ENCODE measurements around the gene ACSM4.
"Not testable (repeated sequence)": the region's sequence is repeated elsewhere in the genome, so short reads cannot be mapped to it uniquely, and the experiment has no call there.

ACSM4 gene

DNA sequence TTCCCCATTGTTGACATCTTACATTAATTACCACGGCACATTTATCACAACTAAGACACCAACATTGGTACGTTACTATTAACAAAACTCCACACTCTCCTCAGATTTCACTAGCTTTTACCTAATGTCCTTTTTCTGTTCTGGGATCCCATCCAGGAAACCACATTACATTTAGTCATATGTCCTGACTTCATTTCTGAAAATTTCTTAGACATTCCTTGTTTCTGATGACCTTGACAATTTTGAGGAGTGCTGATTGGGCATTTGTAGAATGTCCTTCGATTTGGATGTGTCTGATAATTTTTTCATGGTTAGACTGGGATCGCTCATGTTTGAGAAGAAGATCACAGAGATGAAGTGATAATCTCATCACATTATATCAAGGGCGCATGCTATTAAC is 34.6 kb upstream of the ACSM4 start:
- Histone ChIP-seq H3K4me2 (no peak overlapping the region), H3K27me3 (ENCODE audit: insufficient read depth, low read depth) (no peaks in the 10 kb centered on the region), H3K27ac (no peak overlapping the region), H3K4me1 (ENCODE audit: low read depth, poor library complexity, severe bottlenecking) (no peaks in the 10 kb centered on the region), H3K9ac (no peak overlapping the region), H4K20me1 (ENCODE audit: insufficient read depth) (no peaks in the 10 kb centered on the region), H3K79me2 (ENCODE audit: insufficient read depth, low read depth) (no peaks in the 10 kb centered on the region), H2AFZ (ENCODE audit: low read depth) (no peak overlapping the region), H3K4me3 (IDR thresholded peaks at IDR 0.05; ENCODE audit: insufficient read depth, low read depth, low read length) (no peak overlapping the region), H3K36me3 (ENCODE audit: insufficient read depth) (no peaks in the 10 kb centered on the region)
- TF ChIP-seq, protein P1, sequence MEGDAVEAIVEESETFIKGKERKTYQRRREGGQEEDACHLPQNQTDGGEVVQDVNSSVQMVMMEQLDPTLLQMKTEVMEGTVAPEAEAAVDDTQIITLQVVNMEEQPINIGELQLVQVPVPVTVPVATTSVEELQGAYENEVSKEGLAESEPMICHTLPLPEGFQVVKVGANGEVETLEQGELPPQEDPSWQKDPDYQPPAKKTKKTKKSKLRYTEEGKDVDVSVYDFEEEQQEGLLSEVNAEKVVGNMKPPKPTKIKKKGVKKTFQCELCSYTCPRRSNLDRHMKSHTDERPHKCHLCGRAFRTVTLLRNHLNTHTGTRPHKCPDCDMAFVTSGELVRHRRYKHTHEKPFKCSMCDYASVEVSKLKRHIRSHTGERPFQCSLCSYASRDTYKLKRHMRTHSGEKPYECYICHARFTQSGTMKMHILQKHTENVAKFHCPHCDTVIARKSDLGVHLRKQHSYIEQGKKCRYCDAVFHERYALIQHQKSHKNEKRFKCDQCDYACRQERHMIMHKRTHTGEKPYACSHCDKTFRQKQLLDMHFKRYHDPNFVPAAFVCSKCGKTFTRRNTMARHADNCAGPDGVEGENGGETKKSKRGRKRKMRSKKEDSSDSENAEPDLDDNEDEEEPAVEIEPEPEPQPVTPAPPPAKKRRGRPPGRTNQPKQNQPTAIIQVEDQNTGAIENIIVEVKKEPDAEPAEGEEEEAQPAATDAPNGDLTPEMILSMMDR (conservative IDR thresholded peaks at IDR 0.05; ENCODE audit: low read depth, low read length): no peak

- TF ChIP-seq, protein P1 (conservative IDR thresholded peaks at IDR 0.05; ENCODE audit: low read depth, low read length): no peak
- H3K27ac ChIP-seq: no peak overlapping the region
- H3K4me2 ChIP-seq: no peak overlapping the region
- no peaks in the 10 kb centered on the region for H3K4me1 ChIP-seq (ENCODE audit: low read depth, poor library complexity, severe bottlenecking)
- no peak overlapping the region for H3K4me3 ChIP-seq (IDR thresholded peaks at IDR 0.05; ENCODE audit: insufficient read depth, low read depth, low read length)
- H2AFZ ChIP-seq (ENCODE audit: low read depth): no peak overlapping the region
- no peaks in the 10 kb centered on the region for H3K79me2 ChIP-seq (ENCODE audit: insufficient read depth, low read depth)
- no peaks in the 10 kb centered on the region for H3K36me3 ChIP-seq (ENCODE audit: insufficient read depth)
- H3K9ac ChIP-seq: no peak overlapping the region
- H4K20me1 ChIP-seq (ENCODE audit: insufficient read depth): no peaks in the 10 kb centered on the region
- H3K27me3 ChIP-seq (ENCODE audit: insufficient read depth, low read depth): no peaks in the 10 kb centered on the region
Measured at GRCh38 chr12:7271893-7272514, 31.9 kb upstream of the ACSM4 start.

- not testable (repeated sequence) for H3K27ac ChIP-seq; H3K9ac ChIP-seq; H3K36me3 ChIP-seq (ENCODE audit: insufficient read depth)
Measured at GRCh38 chr12:7275482-7275881, 28.4 kb upstream of the ACSM4 start.

DNA sequence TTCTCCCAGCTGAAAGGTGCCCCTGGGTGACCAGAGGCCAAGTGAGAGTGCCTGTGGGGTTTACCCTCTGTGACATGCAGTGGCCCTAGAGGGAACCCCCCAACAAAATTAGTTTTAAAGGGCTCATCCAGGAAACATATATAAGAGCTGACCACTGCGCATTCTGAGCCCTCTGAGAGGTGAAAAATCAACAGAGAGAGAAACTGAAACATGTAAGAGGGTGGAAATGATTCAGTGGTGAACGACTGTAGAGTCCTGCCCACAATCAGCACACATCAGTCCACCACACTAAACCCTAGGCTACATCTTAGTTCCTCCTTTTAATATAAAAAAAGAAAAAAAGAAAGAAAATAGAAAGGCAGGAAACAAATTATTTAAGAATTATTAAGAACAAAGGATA is 21.0 kb upstream of the ACSM4 start:
- Histone ChIP-seq H4K20me1 (ENCODE audit: insufficient read depth) (no peaks in the 10 kb centered on the region), H2AFZ (ENCODE audit: low read depth) (no peak overlapping the region), H3K27me3 (ENCODE audit: insufficient read depth, low read depth) (no peaks in the 10 kb centered on the region), H3K4me1 (ENCODE audit: low read depth, poor library complexity, severe bottlenecking) (no peaks in the 10 kb centered on the region), H3K4me3 (IDR thresholded peaks at IDR 0.05; ENCODE audit: insufficient read depth, low read depth, low read length) (no peak overlapping the region), H3K4me2 (no peak overlapping the region), H3K9ac (no peak overlapping the region), H3K27ac (no peak overlapping the region), H3K36me3 (ENCODE audit: insufficient read depth) (no peaks in the 10 kb centered on the region), H3K79me2 (ENCODE audit: insufficient read depth, low read depth) (no peaks in the 10 kb centered on the region)
- TF ChIP-seq, protein P1 (conservative IDR thresholded peaks at IDR 0.05; ENCODE audit: low read depth, low read length): no peak

More at GRCh38 chr12:7275482-7275881, 28.4 kb upstream of the ACSM4 start:
- not testable (repeated sequence) for H3K4me1 ChIP-seq (ENCODE audit: low read depth, poor library complexity, severe bottlenecking); H3K27me3 ChIP-seq (ENCODE audit: insufficient read depth, low read depth); H3K4me2 ChIP-seq; H4K20me1 ChIP-seq (ENCODE audit: insufficient read depth); H2AFZ ChIP-seq (ENCODE audit: low read depth); H3K79me2 ChIP-seq (ENCODE audit: insufficient read depth, low read depth); H3K4me3 ChIP-seq (IDR thresholded peaks at IDR 0.05; ENCODE audit: insufficient read depth, low read depth, low read length)

DNA sequence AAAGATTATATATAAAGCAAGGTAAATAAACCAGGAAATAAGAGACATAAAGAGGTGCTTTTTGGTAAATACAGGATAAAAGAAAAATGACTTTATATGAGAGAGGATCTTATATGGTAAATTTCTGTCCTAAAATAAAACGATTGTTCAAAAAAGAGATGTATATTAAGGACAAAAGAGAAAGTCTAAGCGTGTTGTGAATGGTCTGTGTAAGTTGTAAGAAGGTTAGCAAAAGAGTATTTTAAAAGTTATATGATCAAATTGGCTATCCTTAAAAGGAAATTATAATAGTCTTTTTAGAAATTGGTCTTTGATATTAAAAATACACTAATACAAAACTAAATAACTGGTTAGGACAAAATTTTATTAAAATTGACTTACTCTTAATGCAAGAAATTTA is 14.1 kb upstream of the ACSM4 start:
- no peak overlapping the region for H3K4me2 ChIP-seq
- H3K4me1 ChIP-seq (ENCODE audit: low read depth, poor library complexity, severe bottlenecking): no peaks in the 10 kb centered on the region
- H3K79me2 ChIP-seq (ENCODE audit: insufficient read depth, low read depth): no peaks in the 10 kb centered on the region
- no peaks in the 10 kb centered on the region for H4K20me1 ChIP-seq (ENCODE audit: insufficient read depth)
- no peaks in the 10 kb centered on the region for H3K27me3 ChIP-seq (ENCODE audit: insufficient read depth, low read depth)
- no peak overlapping the region for H3K9ac ChIP-seq
- H3K36me3 ChIP-seq (ENCODE audit: insufficient read depth): no peaks in the 10 kb centered on the region
- no peak overlapping the region for H2AFZ ChIP-seq (ENCODE audit: low read depth)
- H3K27ac ChIP-seq: no peak overlapping the region
- TF ChIP-seq, protein P1 (conservative IDR thresholded peaks at IDR 0.05; ENCODE audit: low read depth, low read length): no peak
- no peak overlapping the region for H3K4me3 ChIP-seq (IDR thresholded peaks at IDR 0.05; ENCODE audit: insufficient read depth, low read depth, low read length)

DNA sequence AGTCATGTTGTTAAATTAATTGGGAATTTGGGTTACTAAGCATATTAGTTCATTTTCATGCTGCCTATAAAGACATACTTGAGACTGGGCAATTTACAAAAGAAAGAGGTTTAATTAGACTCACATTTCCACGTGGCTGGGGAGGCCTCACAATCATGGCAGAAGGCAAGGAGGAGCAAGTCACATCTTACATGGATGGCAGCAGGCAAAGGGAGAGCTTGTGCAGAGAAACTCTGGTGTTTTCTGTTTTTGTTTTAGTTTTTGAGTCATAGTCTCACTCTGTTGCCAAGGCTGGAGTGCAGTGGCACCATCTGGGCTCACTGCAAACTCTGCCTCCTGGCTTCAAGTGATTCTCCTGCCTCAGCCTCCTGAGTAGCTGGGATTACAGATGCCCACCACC is 13.3 kb upstream of the ACSM4 start:
- H3K27me3 ChIP-seq (ENCODE audit: insufficient read depth, low read depth): not testable (repeated sequence)

More for the DNA sequence above, 13.3 kb upstream of the ACSM4 start:
- not testable (repeated sequence) for H3K27ac ChIP-seq; H3K4me3 ChIP-seq (IDR thresholded peaks at IDR 0.05; ENCODE audit: insufficient read depth, low read depth, low read length); H4K20me1 ChIP-seq (ENCODE audit: insufficient read depth); H2AFZ ChIP-seq (ENCODE audit: low read depth); H3K79me2 ChIP-seq (ENCODE audit: insufficient read depth, low read depth); H3K4me2 ChIP-seq; H3K4me1 ChIP-seq (ENCODE audit: low read depth, poor library complexity, severe bottlenecking); H3K36me3 ChIP-seq (ENCODE audit: insufficient read depth); H3K9ac ChIP-seq

Measured in KMS-11 (cell line).